Endothelial cell of umbilical vein (primary cell): Measurements from ENCODE around the gene DNAH11. TPM values are rescaled to one million over a fixed set of nuclear protein-coding genes. Genes with fewer than 3 reads are reported as not detected.

Experiments
- BruUV-seq: library from RNA; stranded (reverse); fragments of 400-500 nt; replicated peaks from 2 replicates; lab custom pipeline; 2021; lab: Mats Ljungman, UMichigan
- CTCF ChIA-PET: fragments of 300-600, 350-600 bp; sonication (Branson Sonifier 250); formaldehyde crosslinking; loops from one replicate; lab custom pipeline; 2021; ENCODE audit warnings: antibody characterized with exemption, inconsistent platforms; lab: Charles Lee
- POLR2A ChIA-PET: fragments of 300-600, 350-600 bp; sonication (Branson Sonifier 250); formaldehyde crosslinking; loops from one replicate; lab custom pipeline; 2021; ENCODE audit warnings: antibody characterized with exemption, inconsistent platforms; lab: Charles Lee
- DNase-seq: peaks from one replicate; pipeline ENCODE4 v3.0.0-alpha.2; 2011; ENCODE audit warnings: low read depth, low spot score
- FAIRE-seq: peaks from 2 replicates; lab custom pipeline; 2011; peaks lifted over from hg19 to GRCh38; lab: Jason Lieb, UNC
- H2AFZ ChIP-seq: 2 replicates; pipeline ENCODE4 v1.6.0; 2012; ENCODE audit warnings: low read depth, low read length, control low read depth, inconsistent platforms
- H3K27ac ChIP-seq: 2 replicates; pipeline ENCODE4 v1.5.1; 2011; ENCODE audit warnings: low read depth, mild to moderate bottlenecking, control low read depth, low read length, moderate library complexity; ENCODE audit not compliant: insufficient read depth
- H3K27me3 ChIP-seq, 2 experiments: 2 replicates each; pipeline versions ENCODE4 v1.6.0 to v1.6.1; 2011; ENCODE audit warnings: low read length in 2 of 2, mixed read lengths in 1 of 2; ENCODE audit not compliant: control insufficient read depth in 2 of 2, insufficient read depth in 2 of 2
- H3K36me3 ChIP-seq, 2 experiments: 2 replicates in 1 of 2; 3 replicates in 1 of 2; pipeline ENCODE4 v1.5.1; 2011; ENCODE audit warnings: low read length in 2 of 2, mild to moderate bottlenecking in 1 of 2, moderate library complexity in 1 of 2; ENCODE audit not compliant: control insufficient read depth in 2 of 2, insufficient read depth in 2 of 2; ENCODE audit errors: extremely low read depth in 1 of 2
- H3K4me1 ChIP-seq: 3 replicates; pipeline ENCODE4 v1.5.1; 2011; ENCODE audit warnings: mild to moderate bottlenecking, low read length; ENCODE audit not compliant: control insufficient read depth, insufficient read depth; ENCODE audit errors: extremely low read depth
- H3K4me2 ChIP-seq: 2 replicates; pipeline ENCODE4 v1.6.1; 2011; ENCODE audit warnings: low read length, control low read depth, mixed read lengths; ENCODE audit not compliant: insufficient read depth
- H3K4me3 ChIP-seq, 3 experiments: fragments of 200-600 bp in 1 of 3; sonication (generic), shearing (Covaris generic) in 1 of 3; replicated peaks in 1 of 3; 2 replicates each; pipeline ENCODE4 v1.5.1; 2011 to 2016; ENCODE audit warnings: control low read depth in 3 of 3, low read length in 3 of 3, mild to moderate bottlenecking in 2 of 3, inconsistent platforms in 1 of 3, low read depth in 1 of 3, moderate library complexity in 1 of 3; ENCODE audit not compliant: insufficient read depth in 1 of 3
- H3K79me2 ChIP-seq: 2 replicates; pipeline ENCODE4 v1.6.0; 2012; ENCODE audit warnings: low read length, inconsistent platforms; ENCODE audit not compliant: control insufficient read depth, insufficient read depth
- H3K9ac ChIP-seq: replicated peaks from 2 replicates; pipeline ENCODE3; 2011; ENCODE audit warnings: low read length, control low read depth; ENCODE audit not compliant: insufficient read depth; ENCODE audit errors: extremely low read depth
- H3K9me1 ChIP-seq: replicated peaks from 3 replicates; pipeline ENCODE4 v1.6.0; 2011; ENCODE audit warnings: mild to moderate bottlenecking, low read length; ENCODE audit not compliant: control insufficient read depth, insufficient read depth; ENCODE audit errors: extremely low read depth
- H3K9me3 ChIP-seq: replicated peaks from 2 replicates; pipeline ENCODE4 v1.5.1; 2012; ENCODE audit warnings: low read length, inconsistent platforms; ENCODE audit not compliant: control insufficient read depth, insufficient read depth
- H4K20me1 ChIP-seq: replicated peaks from 2 replicates; pipeline ENCODE3; 2011; ENCODE audit warnings: mild to moderate bottlenecking, low read length; ENCODE audit not compliant: control insufficient read depth, insufficient read depth; ENCODE audit errors: extremely low read depth
- CTCF ChIP-seq, 2 donors: IDR thresholded peaks; 1 replicate in 1 of 2; 2 replicates in 1 of 2; pipeline ENCODE4 v1.5.1; 2011; ENCODE audit warnings: low read length in 2 of 2, mild to moderate bottlenecking in 2 of 2, moderate library complexity in 2 of 2, control low read depth in 1 of 2, inconsistent platforms in 1 of 2, low read depth in 1 of 2; ENCODE audit not compliant: insufficient read depth in 1 of 2; ENCODE audit errors: extremely low read depth in 1 of 2
- EZH2 ChIP-seq: IDR thresholded peaks from 2 replicates; pipeline ENCODE4 v1.6.1; 2012; ENCODE audit warnings: borderline replicate concordance, low read depth, mild to moderate bottlenecking, moderate library complexity, low read length, inconsistent platforms; ENCODE audit not compliant: severe bottlenecking
- FOS ChIP-seq: IDR thresholded peaks from 2 replicates; pipeline ENCODE4 v1.6.1; 2011; ENCODE audit warnings: mild to moderate bottlenecking, low read length, moderate library complexity, borderline replicate concordance; ENCODE audit not compliant: insufficient read depth
- GATA2 ChIP-seq: IDR thresholded peaks from 2 replicates; pipeline ENCODE4 v1.7.0; 2011; ENCODE audit warnings: low read depth, mild to moderate bottlenecking, moderate library complexity, mixed read lengths, low read length; ENCODE audit not compliant: insufficient read length, insufficient read depth
- JUN ChIP-seq: IDR thresholded peaks from 2 replicates; pipeline ENCODE4 v1.6.1; 2011; ENCODE audit warnings: borderline replicate concordance, low read depth; ENCODE audit not compliant: insufficient read length, insufficient read depth
- MAX ChIP-seq: IDR thresholded peaks from 2 replicates; pipeline ENCODE4 v1.6.1; 2011; ENCODE audit not compliant: insufficient read depth, insufficient read length
- MYC ChIP-seq: IDR thresholded peaks from one replicate; pipeline ENCODE4 v1.6.1; 2011; ENCODE audit warnings: mild to moderate bottlenecking, low read depth, low read length
- POLR2A ChIP-seq: IDR thresholded peaks from 2 replicates; pipeline ENCODE4 v1.6.1; 2012; ENCODE audit warnings: low read depth, mild to moderate bottlenecking, control low read depth, low read length
- POLR2AphosphoS5 ChIP-seq: IDR thresholded peaks from 2 replicates; pipeline ENCODE4 v1.6.1; 2012; ENCODE audit warnings: low read depth, mild to moderate bottlenecking, control low read depth, low read length, moderate library complexity; ENCODE audit not compliant: insufficient read depth
- dilution Hi-C: fragments of 300-500 bp; cut with MboI; formaldehyde crosslinking; loops from one replicate; pipeline ENCODE4 v1.15.0; 2019; ENCODE audit warnings: low sequenced_read_pairs; ENCODE audit not compliant: extremely low pct_ligation_motif_present
- intact Hi-C: fragments of 100-400 bp; cut with micrococcal nuclease; formaldehyde crosslinking; loops from one replicate; pipeline ENCODE4 v1.10.0; 2022
- polyA plus RNA-seq, 4 experiments: library from polyadenylated mRNA; depleted of rRNA in 3 of 4; stranded (reverse) in 3 of 4; unstranded in 1 of 4; fragments of >200 nt; gene quantifications; 2 replicates each; pipeline versions ENCODE4 v1.2.1 to v1.2.3, GENCODE V29; 2011 to 2012; ENCODE audit warnings: missing spikeins in 1 of 4
- total RNA-seq: library from RNA; stranded (reverse); gene quantifications from 2 replicates; pipeline ENCODE4 v1.2.3, GENCODE V29; 2021

DNAH11 gene
- total and polyA plus RNA-seq, 2 donors (not counting 3 experiments of a cell fraction or from before 2014, with no cell fraction given), result 0.69 to 0.91 TPM

DNA sequence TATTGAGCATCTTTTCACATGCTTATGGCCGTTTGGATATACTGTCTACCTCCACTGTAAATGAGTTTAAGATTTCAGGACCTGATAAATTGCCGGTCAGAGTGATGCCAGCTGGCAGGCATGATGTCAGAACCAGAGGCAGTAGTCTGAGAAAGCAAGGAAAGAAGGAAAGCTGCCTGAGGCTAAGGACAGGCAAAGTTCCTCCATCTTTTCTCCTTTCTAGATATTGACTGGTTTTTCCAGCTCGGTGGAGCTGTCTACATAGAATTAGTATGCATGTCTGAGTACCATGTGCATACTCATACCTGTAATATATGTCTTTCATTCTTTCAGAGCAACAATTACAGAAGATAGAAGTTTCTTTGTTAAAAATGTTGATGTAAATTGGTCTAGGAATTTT lies 350.6 kb downstream of the DNAH11 start:
- no peaks in the 10 kb centered on the region for H3K27me3 ChIP-seq
- H3K9me1 ChIP-seq, result no peaks in the 10 kb centered on the region
- ChIA-PET CTCF (no interaction called here), POLR2A (no interaction called here)
- H3K79me2 ChIP-seq, result no peaks in the 10 kb centered on the region
- H3K27ac ChIP-seq, result no peak overlapping the region
- TF ChIP-seq POLR2AphosphoS5 (no peak), MYC (no peak), POLR2A (no peak), EZH2 (no peak), CTCF (IDR thresholded peaks at IDR 0.05; ENCODE audit: extremely low read depth in 1 of 2, insufficient read depth in 1 of 2, low read depth in 1 of 2, low read length in 2 of 2) (no peak), JUN (no peak), FOS (no peak), GATA2 (no peak), MAX (no peak)
- H2AFZ ChIP-seq, result no peak overlapping the region
- H3K36me3 ChIP-seq, result no peaks in the 10 kb centered on the region
- H3K9ac ChIP-seq, result no peak overlapping the region
- H3K4me3 ChIP-seq, result no peak overlapping the region
- FAIRE-seq (no peak), DNase-seq (no peak)
- dilution Hi-C loops, result no loop called here
- no peaks in the 10 kb centered on the region for H4K20me1 ChIP-seq
- no TSS peak for BruUV-seq
- H3K4me1 ChIP-seq, result peaks cover 9% of the 10 kb centered on the region
- no peaks in the 10 kb centered on the region for H3K9me3 ChIP-seq
- no peak overlapping the region for H3K4me2 ChIP-seq
- intact Hi-C loops, result no loop called here
